ENCODE results near the gene L1CAM. TPM values are rescaled to one million over a fixed set of nuclear protein-coding genes. Genes with fewer than 3 reads are reported as not detected.

Gene L1CAM
- total and polyA plus RNA-seq, 9 of the 15 experiments (the other 6 are each of a cell fraction or from before 2014, with no cell fraction given), result 0.09 to 0.86 (median 0.26) TPM; not detected in 3

DNA sequence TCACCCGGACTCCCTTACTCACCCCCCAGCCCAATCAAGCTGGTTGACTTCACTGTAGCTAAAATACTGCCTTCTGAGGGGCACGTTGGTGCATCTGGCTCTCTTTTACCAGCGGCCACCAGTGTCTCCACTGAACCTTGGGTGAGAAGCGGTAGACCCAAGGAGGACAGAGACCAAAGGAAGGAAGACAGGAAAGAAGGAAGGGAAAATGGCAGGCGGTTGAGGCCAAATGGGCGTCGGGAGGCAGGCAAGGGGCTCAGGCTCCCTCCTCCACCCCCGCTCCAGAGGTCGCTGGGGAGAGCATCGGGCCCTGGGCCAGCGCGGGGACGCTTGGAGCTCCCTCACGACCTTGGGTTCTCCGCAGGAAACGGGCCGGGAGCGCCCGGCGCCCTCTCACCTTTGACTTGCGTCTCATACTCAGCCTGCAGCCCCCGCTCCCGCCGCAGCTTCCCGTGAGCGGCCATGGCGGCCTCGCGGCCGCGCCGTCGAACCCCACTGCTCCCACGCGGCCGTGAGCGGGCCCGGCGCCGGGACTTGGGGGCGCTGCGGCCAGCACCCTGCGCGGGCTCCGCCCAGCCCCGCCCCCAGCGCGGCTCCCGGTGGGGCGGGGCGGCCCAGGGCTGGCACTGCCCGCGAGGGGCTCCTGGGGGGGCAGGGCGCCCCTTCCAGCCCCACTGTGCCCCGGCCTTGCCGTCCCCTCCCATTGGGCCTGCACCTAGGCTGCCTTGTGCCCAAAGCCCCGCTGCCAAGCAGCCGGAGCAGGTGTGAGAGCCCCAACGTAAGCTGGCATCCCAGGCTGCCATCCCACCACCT is 40.0 kb upstream of the L1CAM start, which contains the start of gene ARHGAP4 (continued):
- TF ChIP-seq, protein P1, sequence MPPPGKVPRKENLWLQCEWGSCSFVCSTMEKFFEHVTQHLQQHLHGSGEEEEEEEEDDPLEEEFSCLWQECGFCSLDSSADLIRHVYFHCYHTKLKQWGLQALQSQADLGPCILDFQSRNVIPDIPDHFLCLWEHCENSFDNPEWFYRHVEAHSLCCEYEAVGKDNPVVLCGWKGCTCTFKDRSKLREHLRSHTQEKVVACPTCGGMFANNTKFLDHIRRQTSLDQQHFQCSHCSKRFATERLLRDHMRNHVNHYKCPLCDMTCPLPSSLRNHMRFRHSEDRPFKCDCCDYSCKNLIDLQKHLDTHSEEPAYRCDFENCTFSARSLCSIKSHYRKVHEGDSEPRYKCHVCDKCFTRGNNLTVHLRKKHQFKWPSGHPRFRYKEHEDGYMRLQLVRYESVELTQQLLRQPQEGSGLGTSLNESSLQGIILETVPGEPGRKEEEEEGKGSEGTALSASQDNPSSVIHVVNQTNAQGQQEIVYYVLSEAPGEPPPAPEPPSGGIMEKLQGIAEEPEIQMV (tag; conservative IDR thresholded peaks at IDR 0.05; ENCODE audit: low read depth), result no peak
- TF ChIP-seq NELFE (IDR thresholded peaks at IDR 0.05; ENCODE audit: insufficient read depth, insufficient read length) (no peak), E2F3 (CRISPR knock-in tag; IDR thresholded peaks at IDR 0.05) (peak; percentile 67; the same call in 1 of the 2 replicates), HOXB6 (CRISPR knock-in tag; IDR thresholded peaks at IDR 0.05; ENCODE audit: borderline replicate concordance) (no peak), TCF7L2 (IDR thresholded peaks at IDR 0.05; ENCODE audit: low read depth, low read length) (no peak), KAT8 (IDR thresholded peaks at IDR 0.05; ENCODE audit: low read depth) (no peak)
- TF ChIP-seq, protein P2, sequence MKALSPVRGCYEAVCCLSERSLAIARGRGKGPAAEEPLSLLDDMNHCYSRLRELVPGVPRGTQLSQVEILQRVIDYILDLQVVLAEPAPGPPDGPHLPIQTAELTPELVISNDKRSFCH (CRISPR knock-in tag; IDR thresholded peaks at IDR 0.05), result no peak
- TF ChIP-seq, protein P2 (tag; IDR thresholded peaks at IDR 0.05), result 0 out of 2 replicates have a peak, but pooled peaks have one; percentile 38
- TF ChIP-seq, protein P3, sequence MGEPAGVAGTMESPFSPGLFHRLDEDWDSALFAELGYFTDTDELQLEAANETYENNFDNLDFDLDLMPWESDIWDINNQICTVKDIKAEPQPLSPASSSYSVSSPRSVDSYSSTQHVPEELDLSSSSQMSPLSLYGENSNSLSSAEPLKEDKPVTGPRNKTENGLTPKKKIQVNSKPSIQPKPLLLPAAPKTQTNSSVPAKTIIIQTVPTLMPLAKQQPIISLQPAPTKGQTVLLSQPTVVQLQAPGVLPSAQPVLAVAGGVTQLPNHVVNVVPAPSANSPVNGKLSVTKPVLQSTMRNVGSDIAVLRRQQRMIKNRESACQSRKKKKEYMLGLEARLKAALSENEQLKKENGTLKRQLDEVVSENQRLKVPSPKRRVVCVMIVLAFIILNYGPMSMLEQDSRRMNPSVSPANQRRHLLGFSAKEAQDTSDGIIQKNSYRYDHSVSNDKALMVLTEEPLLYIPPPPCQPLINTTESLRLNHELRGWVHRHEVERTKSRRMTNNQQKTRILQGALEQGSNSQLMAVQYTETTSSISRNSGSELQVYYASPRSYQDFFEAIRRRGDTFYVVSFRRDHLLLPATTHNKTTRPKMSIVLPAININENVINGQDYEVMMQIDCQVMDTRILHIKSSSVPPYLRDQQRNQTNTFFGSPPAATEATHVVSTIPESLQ (CRISPR knock-in tag; IDR thresholded peaks at IDR 0.05), result no peak
- TF ChIP-seq, protein P4, sequence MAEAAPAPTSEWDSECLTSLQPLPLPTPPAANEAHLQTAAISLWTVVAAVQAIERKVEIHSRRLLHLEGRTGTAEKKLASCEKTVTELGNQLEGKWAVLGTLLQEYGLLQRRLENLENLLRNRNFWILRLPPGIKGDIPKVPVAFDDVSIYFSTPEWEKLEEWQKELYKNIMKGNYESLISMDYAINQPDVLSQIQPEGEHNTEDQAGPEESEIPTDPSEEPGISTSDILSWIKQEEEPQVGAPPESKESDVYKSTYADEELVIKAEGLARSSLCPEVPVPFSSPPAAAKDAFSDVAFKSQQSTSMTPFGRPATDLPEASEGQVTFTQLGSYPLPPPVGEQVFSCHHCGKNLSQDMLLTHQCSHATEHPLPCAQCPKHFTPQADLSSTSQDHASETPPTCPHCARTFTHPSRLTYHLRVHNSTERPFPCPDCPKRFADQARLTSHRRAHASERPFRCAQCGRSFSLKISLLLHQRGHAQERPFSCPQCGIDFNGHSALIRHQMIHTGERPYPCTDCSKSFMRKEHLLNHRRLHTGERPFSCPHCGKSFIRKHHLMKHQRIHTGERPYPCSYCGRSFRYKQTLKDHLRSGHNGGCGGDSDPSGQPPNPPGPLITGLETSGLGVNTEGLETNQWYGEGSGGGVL (CRISPR knock-in tag; IDR thresholded peaks at IDR 0.05), result no peak
- TF ChIP-seq, protein P5, sequence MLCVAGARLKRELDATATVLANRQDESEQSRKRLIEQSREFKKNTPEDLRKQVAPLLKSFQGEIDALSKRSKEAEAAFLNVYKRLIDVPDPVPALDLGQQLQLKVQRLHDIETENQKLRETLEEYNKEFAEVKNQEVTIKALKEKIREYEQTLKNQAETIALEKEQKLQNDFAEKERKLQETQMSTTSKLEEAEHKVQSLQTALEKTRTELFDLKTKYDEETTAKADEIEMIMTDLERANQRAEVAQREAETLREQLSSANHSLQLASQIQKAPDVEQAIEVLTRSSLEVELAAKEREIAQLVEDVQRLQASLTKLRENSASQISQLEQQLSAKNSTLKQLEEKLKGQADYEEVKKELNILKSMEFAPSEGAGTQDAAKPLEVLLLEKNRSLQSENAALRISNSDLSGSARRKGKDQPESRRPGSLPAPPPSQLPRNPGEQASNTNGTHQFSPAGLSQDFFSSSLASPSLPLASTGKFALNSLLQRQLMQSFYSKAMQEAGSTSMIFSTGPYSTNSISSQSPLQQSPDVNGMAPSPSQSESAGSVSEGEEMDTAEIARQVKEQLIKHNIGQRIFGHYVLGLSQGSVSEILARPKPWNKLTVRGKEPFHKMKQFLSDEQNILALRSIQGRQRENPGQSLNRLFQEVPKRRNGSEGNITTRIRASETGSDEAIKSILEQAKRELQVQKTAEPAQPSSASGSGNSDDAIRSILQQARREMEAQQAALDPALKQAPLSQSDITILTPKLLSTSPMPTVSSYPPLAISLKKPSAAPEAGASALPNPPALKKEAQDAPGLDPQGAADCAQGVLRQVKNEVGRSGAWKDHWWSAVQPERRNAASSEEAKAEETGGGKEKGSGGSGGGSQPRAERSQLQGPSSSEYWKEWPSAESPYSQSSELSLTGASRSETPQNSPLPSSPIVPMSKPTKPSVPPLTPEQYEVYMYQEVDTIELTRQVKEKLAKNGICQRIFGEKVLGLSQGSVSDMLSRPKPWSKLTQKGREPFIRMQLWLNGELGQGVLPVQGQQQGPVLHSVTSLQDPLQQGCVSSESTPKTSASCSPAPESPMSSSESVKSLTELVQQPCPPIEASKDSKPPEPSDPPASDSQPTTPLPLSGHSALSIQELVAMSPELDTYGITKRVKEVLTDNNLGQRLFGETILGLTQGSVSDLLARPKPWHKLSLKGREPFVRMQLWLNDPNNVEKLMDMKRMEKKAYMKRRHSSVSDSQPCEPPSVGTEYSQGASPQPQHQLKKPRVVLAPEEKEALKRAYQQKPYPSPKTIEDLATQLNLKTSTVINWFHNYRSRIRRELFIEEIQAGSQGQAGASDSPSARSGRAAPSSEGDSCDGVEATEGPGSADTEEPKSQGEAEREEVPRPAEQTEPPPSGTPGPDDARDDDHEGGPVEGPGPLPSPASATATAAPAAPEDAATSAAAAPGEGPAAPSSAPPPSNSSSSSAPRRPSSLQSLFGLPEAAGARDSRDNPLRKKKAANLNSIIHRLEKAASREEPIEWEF (CRISPR knock-in tag; IDR thresholded peaks at IDR 0.05), result no peak
- TF ChIP-seq, protein P6, sequence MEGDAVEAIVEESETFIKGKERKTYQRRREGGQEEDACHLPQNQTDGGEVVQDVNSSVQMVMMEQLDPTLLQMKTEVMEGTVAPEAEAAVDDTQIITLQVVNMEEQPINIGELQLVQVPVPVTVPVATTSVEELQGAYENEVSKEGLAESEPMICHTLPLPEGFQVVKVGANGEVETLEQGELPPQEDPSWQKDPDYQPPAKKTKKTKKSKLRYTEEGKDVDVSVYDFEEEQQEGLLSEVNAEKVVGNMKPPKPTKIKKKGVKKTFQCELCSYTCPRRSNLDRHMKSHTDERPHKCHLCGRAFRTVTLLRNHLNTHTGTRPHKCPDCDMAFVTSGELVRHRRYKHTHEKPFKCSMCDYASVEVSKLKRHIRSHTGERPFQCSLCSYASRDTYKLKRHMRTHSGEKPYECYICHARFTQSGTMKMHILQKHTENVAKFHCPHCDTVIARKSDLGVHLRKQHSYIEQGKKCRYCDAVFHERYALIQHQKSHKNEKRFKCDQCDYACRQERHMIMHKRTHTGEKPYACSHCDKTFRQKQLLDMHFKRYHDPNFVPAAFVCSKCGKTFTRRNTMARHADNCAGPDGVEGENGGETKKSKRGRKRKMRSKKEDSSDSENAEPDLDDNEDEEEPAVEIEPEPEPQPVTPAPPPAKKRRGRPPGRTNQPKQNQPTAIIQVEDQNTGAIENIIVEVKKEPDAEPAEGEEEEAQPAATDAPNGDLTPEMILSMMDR (IDR thresholded peaks at IDR 0.05 in 2 of 3, conservative IDR thresholded peaks at IDR 0.05 in 1 of 3; ENCODE audit: insufficient read depth in 2 of 3, low read depth in 1 of 3, low read length in 3 of 3), result peak in 1 of 3 experiments; percentile 7; a peak in 1 of 6 replicates

Data from K562 (cell line).